ENCODE measurements around the gene FAM184B.

Gene FAM184B

GRCh38 chr4:17699380-17699779 is 82.0 kb downstream of the FAM184B start:
- no peak overlapping the region for H4K91ac ChIP-seq (ENCODE audit: low read depth, low read length, poor library complexity)
- no peak overlapping the region for H3K4ac ChIP-seq (ENCODE audit: low read length)
- no peaks in the 10 kb centered on the region for H3K4me1 ChIP-seq (ENCODE audit: control insufficient read depth in 2 of 2, insufficient read depth in 1 of 2, low read depth in 1 of 2, low read length in 2 of 2)
- H2AK5ac ChIP-seq (ENCODE audit: low read depth, low read length): no peak overlapping the region
- no peak overlapping the region for H2BK12ac ChIP-seq (ENCODE audit: low read length)
- H3K18ac ChIP-seq (ENCODE audit: low read length): no peak overlapping the region
- H3K4me3 ChIP-seq (ENCODE audit: low read length in 2 of 2): no peak overlapping the region
- no peak overlapping the region for H2BK15ac ChIP-seq (ENCODE audit: low read length)
- no peak overlapping the region for H3K27ac ChIP-seq (replicated peaks; ENCODE audit: low read length)
- DNase-seq (ENCODE audit: low spot score): no peak
- WGBS, 2 donors (ENCODE audit: extremely low coverage in 2 of 2, insufficient read length in 2 of 2, insufficient replicate concordance in 1 of 2): no CpG with 5 or more reads among the region's 2 CpGs
- no peak overlapping the region for H2AFZ ChIP-seq (ENCODE audit: low read length)
- H2BK5ac ChIP-seq (ENCODE audit: low read length): no peak overlapping the region
- H3K36me3 ChIP-seq (replicated peaks in 1 of 2; ENCODE audit: control insufficient read depth in 2 of 2, insufficient read depth in 2 of 2, low read length in 2 of 2): no peaks in the 10 kb centered on the region
- no peak overlapping the region for H3K4me2 ChIP-seq (ENCODE audit: insufficient read depth, low read length, poor library complexity, severe bottlenecking)
- no peaks in the 10 kb centered on the region for H3K9me3 ChIP-seq (replicated peaks in 1 of 2; ENCODE audit: control insufficient read depth in 2 of 2, insufficient read depth in 1 of 2, low read depth in 1 of 2, low read length in 2 of 2)
- no peak overlapping the region for H4K8ac ChIP-seq (ENCODE audit: low read depth, low read length)
- H3K9ac ChIP-seq (ENCODE audit: low read depth, low read length, poor library complexity): no peak overlapping the region
- H3K27me3 ChIP-seq (ENCODE audit: control insufficient read depth in 3 of 3, insufficient read depth in 3 of 3, low read depth in 1 of 3, low read length in 3 of 3): no peaks in the 10 kb centered on the region
- H2BK120ac ChIP-seq (ENCODE audit: low read depth, low read length): no peak overlapping the region
- no peak overlapping the region for H3K23ac ChIP-seq (ENCODE audit: low read depth, low read length, poor library complexity)
- H3K14ac ChIP-seq (ENCODE audit: low read length): no peak overlapping the region
- H3K79me1 ChIP-seq (ENCODE audit: low read depth, low read length): no peaks in the 10 kb centered on the region

GRCh38 chr4:17698116-17698515 is 83.3 kb downstream of the FAM184B start:
- Histone ChIP-seq H3K4me1 (ENCODE audit: control insufficient read depth in 2 of 2, insufficient read depth in 1 of 2, low read depth in 1 of 2, low read length in 2 of 2) (no peaks in the 10 kb centered on the region), H3K4me3 (ENCODE audit: low read length in 2 of 2) (no peak overlapping the region), H2BK5ac (ENCODE audit: low read length) (no peak overlapping the region), H3K27me3 (ENCODE audit: control insufficient read depth in 3 of 3, insufficient read depth in 3 of 3, low read depth in 1 of 3, low read length in 3 of 3) (no peaks in the 10 kb centered on the region), H4K91ac (ENCODE audit: low read depth, low read length, poor library complexity) (no peak overlapping the region), H2AK5ac (ENCODE audit: low read depth, low read length) (no peak overlapping the region), H3K4me2 (ENCODE audit: insufficient read depth, low read length, poor library complexity, severe bottlenecking) (no peak overlapping the region), H2AFZ (ENCODE audit: low read length) (no peak overlapping the region), H2BK12ac (ENCODE audit: low read length) (no peak overlapping the region), H3K14ac (ENCODE audit: low read length) (no peak overlapping the region), H2BK120ac (ENCODE audit: low read depth, low read length) (no peak overlapping the region), H3K27ac (replicated peaks; ENCODE audit: low read length) (no peak overlapping the region), H3K4ac (ENCODE audit: low read length) (no peak overlapping the region), H2BK15ac (ENCODE audit: low read length) (no peak overlapping the region), H3K23ac (ENCODE audit: low read depth, low read length, poor library complexity) (no peak overlapping the region), H3K9ac (ENCODE audit: low read depth, low read length, poor library complexity) (no peak overlapping the region), H3K9me3 (replicated peaks in 1 of 2; ENCODE audit: control insufficient read depth in 2 of 2, insufficient read depth in 1 of 2, low read depth in 1 of 2, low read length in 2 of 2) (no peaks in the 10 kb centered on the region), H3K79me1 (ENCODE audit: low read depth, low read length) (no peaks in the 10 kb centered on the region), H3K36me3 (replicated peaks in 1 of 2; ENCODE audit: control insufficient read depth in 2 of 2, insufficient read depth in 2 of 2, low read length in 2 of 2) (no peaks in the 10 kb centered on the region), H3K18ac (ENCODE audit: low read length) (no peak overlapping the region), H4K8ac (ENCODE audit: low read depth, low read length) (no peak overlapping the region)
- DNase-seq (ENCODE audit: low spot score): no peak
- WGBS, 2 donors (ENCODE audit: extremely low coverage in 2 of 2, insufficient read length in 2 of 2, insufficient replicate concordance in 1 of 2): no CpG with 5 or more reads among the region's 4 CpGs

- H3K23ac ChIP-seq (ENCODE audit: low read depth, low read length, poor library complexity): no peak overlapping the region
- no peak overlapping the region for H2BK15ac ChIP-seq (ENCODE audit: low read length)
- no peak overlapping the region for H3K14ac ChIP-seq (ENCODE audit: low read length)
- no peak overlapping the region for H3K4me2 ChIP-seq (ENCODE audit: insufficient read depth, low read length, poor library complexity, severe bottlenecking)
- H4K8ac ChIP-seq (ENCODE audit: low read depth, low read length): no peak overlapping the region
- H2AK5ac ChIP-seq (ENCODE audit: low read depth, low read length): no peak overlapping the region
- H2BK5ac ChIP-seq (ENCODE audit: low read length): no peak overlapping the region
- H3K79me1 ChIP-seq (ENCODE audit: low read depth, low read length): no peaks in the 10 kb centered on the region
- no peaks in the 10 kb centered on the region for H3K4me1 ChIP-seq (ENCODE audit: control insufficient read depth in 2 of 2, insufficient read depth in 1 of 2, low read depth in 1 of 2, low read length in 2 of 2)
- H2AFZ ChIP-seq (ENCODE audit: low read length): no peak overlapping the region
- WGBS, 2 donors (ENCODE audit: extremely low coverage in 2 of 2, insufficient read length in 2 of 2, insufficient replicate concordance in 1 of 2): no CpG with 5 or more reads among the region's 3 CpGs
- no peaks in the 10 kb centered on the region for H3K27me3 ChIP-seq (ENCODE audit: control insufficient read depth in 3 of 3, insufficient read depth in 3 of 3, low read depth in 1 of 3, low read length in 3 of 3)
- no peak overlapping the region for H2BK120ac ChIP-seq (ENCODE audit: low read depth, low read length)
- H3K9ac ChIP-seq (ENCODE audit: low read depth, low read length, poor library complexity): no peak overlapping the region
- H3K27ac ChIP-seq (replicated peaks; ENCODE audit: low read length): no peak overlapping the region
- no peak for DNase-seq (ENCODE audit: low spot score)
- H3K4me3 ChIP-seq (ENCODE audit: low read length in 2 of 2): no peak overlapping the region
- no peaks in the 10 kb centered on the region for H3K36me3 ChIP-seq (replicated peaks in 1 of 2; ENCODE audit: control insufficient read depth in 2 of 2, insufficient read depth in 2 of 2, low read length in 2 of 2)
- no peaks in the 10 kb centered on the region for H3K9me3 ChIP-seq (replicated peaks in 1 of 2; ENCODE audit: control insufficient read depth in 2 of 2, insufficient read depth in 1 of 2, low read depth in 1 of 2, low read length in 2 of 2)
- no peak overlapping the region for H4K91ac ChIP-seq (ENCODE audit: low read depth, low read length, poor library complexity)
- H3K4ac ChIP-seq (ENCODE audit: low read length): no peak overlapping the region
- H3K18ac ChIP-seq (ENCODE audit: low read length): no peak overlapping the region
- H2BK12ac ChIP-seq (ENCODE audit: low read length): no peak overlapping the region
Measured at GRCh38 chr4:17695341-17695740, 86.1 kb downstream of the FAM184B start.

GRCh38 chr4:17694552-17694951 is 86.9 kb downstream of the FAM184B start:
- no peak for DNase-seq (ENCODE audit: low spot score)
- no peak overlapping the region for H4K91ac ChIP-seq (ENCODE audit: low read depth, low read length, poor library complexity)
- H3K4me3 ChIP-seq (ENCODE audit: low read length in 2 of 2): no peak overlapping the region
- H2BK12ac ChIP-seq (ENCODE audit: low read length): no peak overlapping the region
- H3K14ac ChIP-seq (ENCODE audit: low read length): no peak overlapping the region
- no peak overlapping the region for H2BK15ac ChIP-seq (ENCODE audit: low read length)
- H2AK5ac ChIP-seq (ENCODE audit: low read depth, low read length): no peak overlapping the region
- no peaks in the 10 kb centered on the region for H3K9me3 ChIP-seq (replicated peaks in 1 of 2; ENCODE audit: control insufficient read depth in 2 of 2, insufficient read depth in 1 of 2, low read depth in 1 of 2, low read length in 2 of 2)
- no peak overlapping the region for H3K4me2 ChIP-seq (ENCODE audit: insufficient read depth, low read length, poor library complexity, severe bottlenecking)
- H3K18ac ChIP-seq (ENCODE audit: low read length): no peak overlapping the region
- H2BK5ac ChIP-seq (ENCODE audit: low read length): no peak overlapping the region
- H3K27me3 ChIP-seq (ENCODE audit: control insufficient read depth in 3 of 3, insufficient read depth in 3 of 3, low read depth in 1 of 3, low read length in 3 of 3): no peaks in the 10 kb centered on the region
- no peak overlapping the region for H2BK120ac ChIP-seq (ENCODE audit: low read depth, low read length)
- H3K4me1 ChIP-seq (ENCODE audit: control insufficient read depth in 2 of 2, insufficient read depth in 1 of 2, low read depth in 1 of 2, low read length in 2 of 2): no peaks in the 10 kb centered on the region
- no peak overlapping the region for H3K23ac ChIP-seq (ENCODE audit: low read depth, low read length, poor library complexity)
- no peak overlapping the region for H4K8ac ChIP-seq (ENCODE audit: low read depth, low read length)
- H3K27ac ChIP-seq (replicated peaks; ENCODE audit: low read length): no peak overlapping the region
- H3K9ac ChIP-seq (ENCODE audit: low read depth, low read length, poor library complexity): no peak overlapping the region
- H2AFZ ChIP-seq (ENCODE audit: low read length): no peak overlapping the region
- WGBS, 2 donors (ENCODE audit: extremely low coverage in 2 of 2, insufficient read length in 2 of 2, insufficient replicate concordance in 1 of 2): no CpG with 5 or more reads among the region's 1 CpG
- no peaks in the 10 kb centered on the region for H3K36me3 ChIP-seq (replicated peaks in 1 of 2; ENCODE audit: control insufficient read depth in 2 of 2, insufficient read depth in 2 of 2, low read length in 2 of 2)
- H3K79me1 ChIP-seq (ENCODE audit: low read depth, low read length): no peaks in the 10 kb centered on the region
- H3K4ac ChIP-seq (ENCODE audit: low read length): no peak overlapping the region
